Measurements from ENCODE around the gene ST6GALNAC4. TPM values are rescaled to one million over a fixed set of nuclear protein-coding genes. Genes with fewer than 3 reads are reported as not detected.
A peak's percentile ranks its signal among the peaks of the same experiment; 100 is the strongest.

The ST6GALNAC4 gene
- total RNA-seq, 1 experiment from 2014 or later, result 25.7 TPM

DNA sequence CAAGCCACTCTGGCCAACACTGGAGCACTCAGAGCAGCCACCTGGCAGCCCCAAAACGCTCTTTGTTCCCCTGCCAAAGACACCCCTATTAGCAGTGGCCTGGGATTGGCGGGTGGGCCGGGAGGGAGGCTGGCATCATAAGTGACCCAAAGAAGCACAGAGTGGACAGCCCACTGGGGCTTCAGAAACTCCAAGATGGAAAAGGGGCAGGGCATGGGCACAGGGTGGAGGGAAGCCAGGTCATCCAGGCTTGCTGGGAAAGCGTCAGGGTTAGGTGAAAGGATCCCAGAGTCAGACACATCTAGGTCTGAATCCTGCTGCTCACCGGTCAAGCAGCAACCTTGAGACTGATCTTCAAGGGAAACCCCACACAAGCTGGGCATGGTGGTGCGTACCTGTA is 49.1 kb upstream of the ST6GALNAC4 start (continued):
- TF ChIP-seq ATF3 (CRISPR knock-in tag; conservative IDR thresholded peaks at IDR 0.05), result no peak
- TF ChIP-seq EMX1 (CRISPR knock-in tag; IDR thresholded peaks at IDR 0.05), result no peak
- TF ChIP-seq ZBTB43 (CRISPR knock-in tag; IDR thresholded peaks at IDR 0.05), result no peak

DNA sequence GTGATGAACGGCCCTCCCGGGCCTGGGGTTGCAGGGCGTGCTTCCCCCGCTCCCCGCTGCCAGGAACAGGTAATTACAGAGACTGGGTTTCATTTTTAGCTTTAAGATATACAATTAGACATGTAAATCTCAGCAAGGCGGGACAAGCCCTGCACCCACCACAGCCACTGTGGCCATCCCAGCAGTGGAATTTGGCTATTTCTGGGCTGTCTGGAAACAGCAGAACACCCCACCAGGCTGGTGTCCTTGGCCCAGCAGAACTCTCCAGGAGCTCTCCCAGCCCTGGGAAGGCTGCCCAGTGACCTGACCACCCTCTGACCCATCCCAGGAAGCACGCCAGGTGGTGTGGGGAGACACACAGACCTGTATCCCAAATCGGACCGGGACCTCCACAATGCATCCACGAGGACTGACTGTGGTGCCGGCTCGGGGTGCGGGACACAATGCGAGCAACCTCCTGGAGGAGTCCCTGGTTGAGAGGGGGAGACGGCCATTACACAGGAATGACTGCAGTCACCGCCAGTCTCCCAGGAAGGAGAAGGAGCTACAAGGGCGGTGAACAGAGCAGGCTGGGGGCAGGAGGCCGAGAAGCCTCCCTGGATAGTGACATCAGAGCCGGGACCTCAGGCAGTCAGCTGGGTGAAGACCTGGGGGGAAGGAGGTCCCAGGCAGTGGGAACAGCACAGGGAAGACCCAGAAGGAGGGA is 46.7 kb upstream of the ST6GALNAC4 start:
- Mint-ChIP-seq H3K27ac (peak overlapping the region; percentile 53; the same call in 1 of the 2 replicates), H3K4me1 (peaks cover 71% of the 10 kb centered on the region), H3K9me3 (peaks cover 4% of the 10 kb centered on the region; the same call in 1 of the 2 replicates), H3K27me3 (ENCODE audit: low read depth) (no peaks in the 10 kb centered on the region), H3K36me3 (no peaks in the 10 kb centered on the region), H3K4me3 (no peak overlapping the region)
- ChIA-PET CTCF (interaction anchor here (0.9 to 3.6 kb wide), 5 partner anchors 8 to 229 kb away, joined by 4 to 43 read pairs (median 5); partner anchors contain the start of gene TOR2A), POLR2A (no interaction called here)
- ATAC-seq, result no peak
- DNase-seq (ENCODE audit: low spot score), result no peak
- no peak for TF ChIP-seq GRHL2 (CRISPR knock-in tag; IDR thresholded peaks at IDR 0.05; ENCODE audit: insufficient replicate concordance, severe bottlenecking)
- TF ChIP-seq TEAD1 (CRISPR knock-in tag; IDR thresholded peaks at IDR 0.05), result no peak
- no peak for TF ChIP-seq TCF7 (CRISPR knock-in tag; IDR thresholded peaks at IDR 0.05; ENCODE audit: low read depth)
- TF ChIP-seq, protein P1, sequence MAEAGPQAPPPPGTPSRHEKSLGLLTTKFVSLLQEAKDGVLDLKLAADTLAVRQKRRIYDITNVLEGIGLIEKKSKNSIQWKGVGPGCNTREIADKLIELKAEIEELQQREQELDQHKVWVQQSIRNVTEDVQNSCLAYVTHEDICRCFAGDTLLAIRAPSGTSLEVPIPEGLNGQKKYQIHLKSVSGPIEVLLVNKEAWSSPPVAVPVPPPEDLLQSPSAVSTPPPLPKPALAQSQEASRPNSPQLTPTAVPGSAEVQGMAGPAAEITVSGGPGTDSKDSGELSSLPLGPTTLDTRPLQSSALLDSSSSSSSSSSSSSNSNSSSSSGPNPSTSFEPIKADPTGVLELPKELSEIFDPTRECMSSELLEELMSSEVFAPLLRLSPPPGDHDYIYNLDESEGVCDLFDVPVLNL (CRISPR knock-in tag; IDR thresholded peaks at IDR 0.05; ENCODE audit: borderline replicate concordance, low read depth), result no peak
- no peak for TF ChIP-seq ZNF232 (CRISPR knock-in tag; IDR thresholded peaks at IDR 0.05)
- TF ChIP-seq ZBTB21 (CRISPR knock-in tag; IDR thresholded peaks at IDR 0.05; ENCODE audit: borderline replicate concordance), result no peak
- no peak for TF ChIP-seq ZNF281 (CRISPR knock-in tag; IDR thresholded peaks at IDR 0.05)
- TF ChIP-seq CREM (CRISPR knock-in tag; IDR thresholded peaks at IDR 0.05), result no peak
- no peak for TF ChIP-seq SP1 (CRISPR knock-in tag; conservative IDR thresholded peaks at IDR 0.05)
- no peak for TF ChIP-seq NR3C1 (CRISPR knock-in tag; conservative IDR thresholded peaks at IDR 0.05; ENCODE audit: low read depth)
- TF ChIP-seq, protein P2, sequence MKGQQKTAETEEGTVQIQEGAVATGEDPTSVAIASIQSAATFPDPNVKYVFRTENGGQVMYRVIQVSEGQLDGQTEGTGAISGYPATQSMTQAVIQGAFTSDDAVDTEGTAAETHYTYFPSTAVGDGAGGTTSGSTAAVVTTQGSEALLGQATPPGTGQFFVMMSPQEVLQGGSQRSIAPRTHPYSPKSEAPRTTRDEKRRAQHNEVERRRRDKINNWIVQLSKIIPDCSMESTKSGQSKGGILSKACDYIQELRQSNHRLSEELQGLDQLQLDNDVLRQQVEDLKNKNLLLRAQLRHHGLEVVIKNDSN (CRISPR knock-in tag; IDR thresholded peaks at IDR 0.05), result no peak
- no peak for TF ChIP-seq ZNF121 (CRISPR knock-in tag; IDR thresholded peaks at IDR 0.05)

DNA sequence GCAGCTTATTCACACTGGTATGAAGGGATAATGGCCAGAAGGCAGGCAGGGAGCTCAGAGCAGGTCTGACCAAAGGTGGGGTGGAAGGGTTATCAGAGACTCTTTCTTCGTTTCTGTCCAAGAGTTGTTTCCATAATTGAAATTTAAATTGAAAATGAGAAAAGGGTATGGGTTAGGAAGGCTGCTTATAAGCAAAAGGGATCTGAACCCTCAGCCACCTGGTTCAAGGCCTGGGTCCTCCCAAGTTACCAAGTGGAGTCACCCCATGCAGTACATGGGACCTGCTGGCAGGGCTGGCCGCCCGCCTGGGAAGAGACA is 46.2 kb upstream of the ST6GALNAC4 start:
- TF ChIP-seq, protein P3, sequence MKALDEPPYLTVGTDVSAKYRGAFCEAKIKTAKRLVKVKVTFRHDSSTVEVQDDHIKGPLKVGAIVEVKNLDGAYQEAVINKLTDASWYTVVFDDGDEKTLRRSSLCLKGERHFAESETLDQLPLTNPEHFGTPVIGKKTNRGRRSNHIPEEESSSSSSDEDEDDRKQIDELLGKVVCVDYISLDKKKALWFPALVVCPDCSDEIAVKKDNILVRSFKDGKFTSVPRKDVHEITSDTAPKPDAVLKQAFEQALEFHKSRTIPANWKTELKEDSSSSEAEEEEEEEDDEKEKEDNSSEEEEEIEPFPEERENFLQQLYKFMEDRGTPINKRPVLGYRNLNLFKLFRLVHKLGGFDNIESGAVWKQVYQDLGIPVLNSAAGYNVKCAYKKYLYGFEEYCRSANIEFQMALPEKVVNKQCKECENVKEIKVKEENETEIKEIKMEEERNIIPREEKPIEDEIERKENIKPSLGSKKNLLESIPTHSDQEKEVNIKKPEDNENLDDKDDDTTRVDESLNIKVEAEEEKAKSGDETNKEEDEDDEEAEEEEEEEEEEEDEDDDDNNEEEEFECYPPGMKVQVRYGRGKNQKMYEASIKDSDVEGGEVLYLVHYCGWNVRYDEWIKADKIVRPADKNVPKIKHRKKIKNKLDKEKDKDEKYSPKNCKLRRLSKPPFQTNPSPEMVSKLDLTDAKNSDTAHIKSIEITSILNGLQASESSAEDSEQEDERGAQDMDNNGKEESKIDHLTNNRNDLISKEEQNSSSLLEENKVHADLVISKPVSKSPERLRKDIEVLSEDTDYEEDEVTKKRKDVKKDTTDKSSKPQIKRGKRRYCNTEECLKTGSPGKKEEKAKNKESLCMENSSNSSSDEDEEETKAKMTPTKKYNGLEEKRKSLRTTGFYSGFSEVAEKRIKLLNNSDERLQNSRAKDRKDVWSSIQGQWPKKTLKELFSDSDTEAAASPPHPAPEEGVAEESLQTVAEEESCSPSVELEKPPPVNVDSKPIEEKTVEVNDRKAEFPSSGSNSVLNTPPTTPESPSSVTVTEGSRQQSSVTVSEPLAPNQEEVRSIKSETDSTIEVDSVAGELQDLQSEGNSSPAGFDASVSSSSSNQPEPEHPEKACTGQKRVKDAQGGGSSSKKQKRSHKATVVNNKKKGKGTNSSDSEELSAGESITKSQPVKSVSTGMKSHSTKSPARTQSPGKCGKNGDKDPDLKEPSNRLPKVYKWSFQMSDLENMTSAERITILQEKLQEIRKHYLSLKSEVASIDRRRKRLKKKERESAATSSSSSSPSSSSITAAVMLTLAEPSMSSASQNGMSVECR (CRISPR knock-in tag; IDR thresholded peaks at IDR 0.05; ENCODE audit: borderline replicate concordance), result no peak
- TF ChIP-seq EMX1 (CRISPR knock-in tag; IDR thresholded peaks at IDR 0.05) (no peak), PRRX2 (CRISPR knock-in tag; IDR thresholded peaks at IDR 0.05) (no peak)
- H3K27ac Mint-ChIP-seq, result peak overlapping the region; percentile 72; the same call in 1 of the 2 replicates
- H3K36me3 Mint-ChIP-seq, result no peaks in the 10 kb centered on the region
- ChIA-PET CTCF (interaction anchor here (1.2 to 3.6 kb wide), 5 partner anchors 8 to 228 kb away, joined by 4 to 43 read pairs (median 5); partner anchors contain the start of gene TOR2A), POLR2A (no interaction called here)
- no peak for DNase-seq (ENCODE audit: low spot score)
- H3K9me3 Mint-ChIP-seq, result peaks cover 4% of the 10 kb centered on the region; the same call in 1 of the 2 replicates
- H3K4me1 Mint-ChIP-seq, result peaks cover 68% of the 10 kb centered on the region
- no peak for ATAC-seq
- no peaks in the 10 kb centered on the region for H3K27me3 Mint-ChIP-seq (ENCODE audit: low read depth)
- H3K4me3 Mint-ChIP-seq, result no peak overlapping the region

Measured in WTC11 (cell line).